GM12878 (cell line): ENCODE results near the gene UTF1.

Source experiments
- EP300 ChIP-seq, 2 experiments: fragments of 150-350 bp in 1 of 2; IDR thresholded peaks; 2 replicates each; pipeline ENCODE4 v1.6.1; 2011 to 2012; ENCODE audit warnings: low read depth in 2 of 2, low read length in 2 of 2, borderline replicate concordance in 1 of 2, improper control_type of control experiment in 1 of 2, inconsistent platforms in 1 of 2; ENCODE audit not compliant: control insufficient read depth in 1 of 2
- EZH2 ChIP-seq: IDR thresholded peaks from 2 replicates; pipeline ENCODE4 v1.6.1; 2012; ENCODE audit warnings: low read depth, mild to moderate bottlenecking, control low read depth, inconsistent platforms, low read length, borderline replicate concordance; ENCODE audit not compliant: control insufficient read depth
- MTA2 ChIP-seq: fragments of 450-650 bp; IDR thresholded peaks from 2 replicates; pipeline ENCODE4 v1.6.1; 2016; ENCODE audit warnings: low read depth, mild to moderate bottlenecking, moderate library complexity
- POLR2A ChIP-seq: IDR thresholded peaks from 2 replicates; pipeline ENCODE4 v1.6.1; 2011; ENCODE audit warnings: low read depth, mild to moderate bottlenecking, low read length
- TCF12 ChIP-seq: IDR thresholded peaks from 2 replicates; pipeline ENCODE4 v1.6.1; 2011; ENCODE audit warnings: low read depth, mild to moderate bottlenecking, low read length
- TF ChIP-seq, protein P1 (sequence below), 3 experiments: IDR thresholded peaks in 2 of 3; conservative IDR thresholded peaks in 1 of 3; 2 replicates each; pipeline ENCODE4 v1.5.1; 2011; ENCODE audit warnings: low read depth in 3 of 3, low read length in 3 of 3, mild to moderate bottlenecking in 3 of 3, control low read depth in 2 of 3, moderate library complexity in 2 of 3, inconsistent platforms in 1 of 3, mixed read lengths in 1 of 3; ENCODE audit not compliant: control insufficient read depth in 2 of 3, insufficient read depth in 1 of 3; ENCODE audit errors: extremely low read depth in 1 of 3

DNA sequence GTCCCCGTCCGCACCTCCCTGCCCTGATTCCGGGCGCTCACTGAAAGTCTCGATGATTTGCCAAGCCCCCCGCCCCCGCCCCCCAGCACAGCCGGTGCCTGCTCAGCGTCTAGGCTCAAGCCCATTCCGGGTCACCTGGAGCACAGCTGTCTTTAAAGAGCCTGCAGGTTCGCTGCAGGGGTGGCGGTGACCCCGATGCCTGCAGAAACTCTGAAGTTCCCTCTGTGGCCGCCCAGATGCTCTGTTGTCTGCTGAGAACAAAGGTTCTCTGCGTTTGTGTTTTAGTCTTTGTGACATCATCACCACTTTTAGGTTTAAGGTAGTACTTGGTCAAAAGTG lies 8.4 kb downstream of the UTF1 start:
- no peak for TF ChIP-seq EP300 (IDR thresholded peaks at IDR 0.05; ENCODE audit: borderline replicate concordance in 1 of 2, control insufficient read depth in 1 of 2, low read depth in 2 of 2, low read length in 2 of 2)
- TF ChIP-seq, protein P1, sequence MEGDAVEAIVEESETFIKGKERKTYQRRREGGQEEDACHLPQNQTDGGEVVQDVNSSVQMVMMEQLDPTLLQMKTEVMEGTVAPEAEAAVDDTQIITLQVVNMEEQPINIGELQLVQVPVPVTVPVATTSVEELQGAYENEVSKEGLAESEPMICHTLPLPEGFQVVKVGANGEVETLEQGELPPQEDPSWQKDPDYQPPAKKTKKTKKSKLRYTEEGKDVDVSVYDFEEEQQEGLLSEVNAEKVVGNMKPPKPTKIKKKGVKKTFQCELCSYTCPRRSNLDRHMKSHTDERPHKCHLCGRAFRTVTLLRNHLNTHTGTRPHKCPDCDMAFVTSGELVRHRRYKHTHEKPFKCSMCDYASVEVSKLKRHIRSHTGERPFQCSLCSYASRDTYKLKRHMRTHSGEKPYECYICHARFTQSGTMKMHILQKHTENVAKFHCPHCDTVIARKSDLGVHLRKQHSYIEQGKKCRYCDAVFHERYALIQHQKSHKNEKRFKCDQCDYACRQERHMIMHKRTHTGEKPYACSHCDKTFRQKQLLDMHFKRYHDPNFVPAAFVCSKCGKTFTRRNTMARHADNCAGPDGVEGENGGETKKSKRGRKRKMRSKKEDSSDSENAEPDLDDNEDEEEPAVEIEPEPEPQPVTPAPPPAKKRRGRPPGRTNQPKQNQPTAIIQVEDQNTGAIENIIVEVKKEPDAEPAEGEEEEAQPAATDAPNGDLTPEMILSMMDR (IDR thresholded peaks at IDR 0.05 in 2 of 3, conservative IDR thresholded peaks at IDR 0.05 in 1 of 3; ENCODE audit: control insufficient read depth in 2 of 3, extremely low read depth in 1 of 3, insufficient read depth in 1 of 3, low read depth in 3 of 3, low read length in 3 of 3), result no peak
- TF ChIP-seq EZH2, result no peak
- no peak for TF ChIP-seq POLR2A
- no peak for TF ChIP-seq MTA2
- TF ChIP-seq TCF12, result no peak
